NCI-H526 (cell line): Measurements from ENCODE around the gene RSPH1.

Experiments
- DNase-seq, 2 experiments: peaks; one replicate each; lab custom pipeline; 2025; lab: John Stamatoyannopoulos, UW

Gene RSPH1

GRCh38 chr21:42465008-42465802, 30.8 kb downstream of the RSPH1 start:
- DNase-seq: no peak

GRCh38 chr21:42463861-42464515, 32.0 kb downstream of the RSPH1 start:
- DNase-seq: peak; percentile 81 to 83

GRCh38 chr21:42461881-42462877, 33.8 kb downstream of the RSPH1 start:
- peak; percentile 85 to 94 for DNase-seq

GRCh38 chr21:42461185-42461520, 34.9 kb downstream of the RSPH1 start:
- no peak for DNase-seq

- peak; percentile 96 for DNase-seq
Measured at GRCh38 chr21:42460391-42461184, 35.4 kb downstream of the RSPH1 start.

GRCh38 chr21:42459546-42460215, 36.3 kb downstream of the RSPH1 start:
- DNase-seq: no peak

GRCh38 chr21:42459082-42459460, 37.0 kb downstream of the RSPH1 start:
- no peak for DNase-seq

GRCh38 chr21:42456457-42456856, 39.6 kb downstream of the RSPH1 start:
- DNase-seq: no peak

- no peak for DNase-seq
Measured at GRCh38 chr21:42455754-42456440, 40.1 kb downstream of the RSPH1 start.

- DNase-seq: peak in 1 of 2 experiments; percentile 48
Measured at GRCh38 chr21:42455196-42455595, 40.8 kb downstream of the RSPH1 start.

- DNase-seq: no peak
Measured at GRCh38 chr21:42454786-42455185, 41.2 kb downstream of the RSPH1 start.

- DNase-seq: no peak
Measured at GRCh38 chr21:42453986-42454570, 41.9 kb downstream of the RSPH1 start.

GRCh38 chr21:42453224-42453985, 42.6 kb downstream of the RSPH1 start:
- peak in 1 of 2 experiments; percentile 52 for DNase-seq

- DNase-seq: no peak
Measured at GRCh38 chr21:42452401-42453223, 43.4 kb downstream of the RSPH1 start.

GRCh38 chr21:42451941-42452340, 44.1 kb downstream of the RSPH1 start:
- no peak for DNase-seq

- no peak for DNase-seq
Measured at GRCh38 chr21:42448686-42449085, 47.3 kb downstream of the RSPH1 start.

GRCh38 chr21:42447732-42448131, 48.3 kb downstream of the RSPH1 start:
- DNase-seq: no peak

GRCh38 chr21:42447182-42447581, 48.8 kb downstream of the RSPH1 start:
- DNase-seq: no peak
